ENCODE measurements around the gene SERINC2.

SERINC2 gene

GRCh38 chr1:31387612-31388011, 25.4 kb upstream of the SERINC2 start:
- no peaks in the 10 kb centered on the region; the same call in 1 of the 2 replicates for H3K27me3 ChIP-seq (ENCODE audit: control insufficient read depth, insufficient read depth, low read length)
- H3K9me3 ChIP-seq (ENCODE audit: control insufficient read depth, insufficient read depth, low read depth, low read length), result no peaks in the 10 kb centered on the region
- H3K4me3 ChIP-seq (ENCODE audit: low read depth, low read length), result no peak overlapping the region
- no peak overlapping the region for H3K27ac ChIP-seq (ENCODE audit: low read depth, low read length)
- H3K4me1 ChIP-seq (ENCODE audit: control insufficient read depth, insufficient read depth, low read length), result peaks cover 8% of the 10 kb centered on the region
- H3K36me3 ChIP-seq (ENCODE audit: control insufficient read depth, insufficient read depth, low read length), result no peaks in the 10 kb centered on the region
- no peak overlapping the region for H3K9ac ChIP-seq (ENCODE audit: low read length)

GRCh38 chr1:31389616-31390015, 23.4 kb upstream of the SERINC2 start:
- H3K36me3 ChIP-seq (ENCODE audit: control insufficient read depth, insufficient read depth, low read length), result no peaks in the 10 kb centered on the region
- H3K4me1 ChIP-seq (ENCODE audit: control insufficient read depth, insufficient read depth, low read length), result peaks cover 12% of the 10 kb centered on the region
- H3K4me3 ChIP-seq (ENCODE audit: low read depth, low read length), result no peak overlapping the region
- no peak overlapping the region for H3K27ac ChIP-seq (ENCODE audit: low read depth, low read length)
- H3K27me3 ChIP-seq (ENCODE audit: control insufficient read depth, insufficient read depth, low read length), result no peaks in the 10 kb centered on the region
- H3K9ac ChIP-seq (ENCODE audit: low read length), result no peak overlapping the region
- H3K9me3 ChIP-seq (ENCODE audit: control insufficient read depth, insufficient read depth, low read depth, low read length), result no peaks in the 10 kb centered on the region

GRCh38 chr1:31390071-31390470, 22.9 kb upstream of the SERINC2 start:
- Histone ChIP-seq H3K4me1 (ENCODE audit: control insufficient read depth, insufficient read depth, low read length) (peaks cover 12% of the 10 kb centered on the region), H3K9ac (ENCODE audit: low read length) (no peak overlapping the region), H3K36me3 (ENCODE audit: control insufficient read depth, insufficient read depth, low read length) (no peaks in the 10 kb centered on the region), H3K9me3 (ENCODE audit: control insufficient read depth, insufficient read depth, low read depth, low read length) (no peaks in the 10 kb centered on the region), H3K27me3 (ENCODE audit: control insufficient read depth, insufficient read depth, low read length) (no peaks in the 10 kb centered on the region), H3K4me3 (ENCODE audit: low read depth, low read length) (no peak overlapping the region), H3K27ac (ENCODE audit: low read depth, low read length) (no peak overlapping the region)

GRCh38 chr1:31393463-31393862, 19.6 kb upstream of the SERINC2 start:
- Histone ChIP-seq H3K4me3 (ENCODE audit: low read depth, low read length) (no peak overlapping the region), H3K9ac (ENCODE audit: low read length) (no peak overlapping the region), H3K27ac (ENCODE audit: low read depth, low read length) (no peak overlapping the region), H3K27me3 (ENCODE audit: control insufficient read depth, insufficient read depth, low read length) (peaks cover 3% of the 10 kb centered on the region; the same call in 1 of the 2 replicates), H3K4me1 (ENCODE audit: control insufficient read depth, insufficient read depth, low read length) (peaks cover 12% of the 10 kb centered on the region), H3K9me3 (ENCODE audit: control insufficient read depth, insufficient read depth, low read depth, low read length) (no peaks in the 10 kb centered on the region), H3K36me3 (ENCODE audit: control insufficient read depth, insufficient read depth, low read length) (no peaks in the 10 kb centered on the region)

GRCh38 chr1:31394584-31395193, 18.3 kb upstream of the SERINC2 start:
- Histone ChIP-seq H3K4me3 (ENCODE audit: low read depth, low read length) (peak overlapping the region; percentile 46), H3K27ac (ENCODE audit: low read depth, low read length) (no peak overlapping the region), H3K4me1 (ENCODE audit: control insufficient read depth, insufficient read depth, low read length) (peaks cover 12% of the 10 kb centered on the region), H3K9ac (ENCODE audit: low read length) (peak overlapping the region; percentile 7), H3K27me3 (ENCODE audit: control insufficient read depth, insufficient read depth, low read length) (peaks cover 3% of the 10 kb centered on the region; the same call in 1 of the 2 replicates), H3K9me3 (ENCODE audit: control insufficient read depth, insufficient read depth, low read depth, low read length) (no peaks in the 10 kb centered on the region), H3K36me3 (ENCODE audit: control insufficient read depth, insufficient read depth, low read length) (no peaks in the 10 kb centered on the region)

GRCh38 chr1:31396633-31397351, 16.2 kb upstream of the SERINC2 start:
- Histone ChIP-seq H3K4me1 (ENCODE audit: control insufficient read depth, insufficient read depth, low read length) (peaks cover 4% of the 10 kb centered on the region), H3K36me3 (ENCODE audit: control insufficient read depth, insufficient read depth, low read length) (no peaks in the 10 kb centered on the region), H3K4me3 (ENCODE audit: low read depth, low read length) (no peak overlapping the region), H3K9ac (ENCODE audit: low read length) (no peak overlapping the region), H3K27me3 (ENCODE audit: control insufficient read depth, insufficient read depth, low read length) (peaks cover 3% of the 10 kb centered on the region; the same call in 1 of the 2 replicates), H3K27ac (ENCODE audit: low read depth, low read length) (no peak overlapping the region), H3K9me3 (ENCODE audit: control insufficient read depth, insufficient read depth, low read depth, low read length) (no peaks in the 10 kb centered on the region)

- no peak overlapping the region for H3K27ac ChIP-seq (ENCODE audit: low read depth, low read length)
- no peak overlapping the region for H3K4me3 ChIP-seq (ENCODE audit: low read depth, low read length)
- H3K4me1 ChIP-seq (ENCODE audit: control insufficient read depth, insufficient read depth, low read length), result peaks cover 4% of the 10 kb centered on the region
- no peaks in the 10 kb centered on the region for H3K36me3 ChIP-seq (ENCODE audit: control insufficient read depth, insufficient read depth, low read length)
- H3K9me3 ChIP-seq (ENCODE audit: control insufficient read depth, insufficient read depth, low read depth, low read length), result no peaks in the 10 kb centered on the region
- H3K9ac ChIP-seq (ENCODE audit: low read length), result no peak overlapping the region
- H3K27me3 ChIP-seq (ENCODE audit: control insufficient read depth, insufficient read depth, low read length), result peaks cover 3% of the 10 kb centered on the region; the same call in 1 of the 2 replicates
Measured at GRCh38 chr1:31397360-31398095, 15.5 kb upstream of the SERINC2 start.

GRCh38 chr1:31398246-31398645, 14.8 kb upstream of the SERINC2 start:
- Histone ChIP-seq H3K9me3 (ENCODE audit: control insufficient read depth, insufficient read depth, low read depth, low read length) (no peaks in the 10 kb centered on the region), H3K4me3 (ENCODE audit: low read depth, low read length) (no peak overlapping the region), H3K36me3 (ENCODE audit: control insufficient read depth, insufficient read depth, low read length) (no peaks in the 10 kb centered on the region), H3K27ac (ENCODE audit: low read depth, low read length) (no peak overlapping the region), H3K4me1 (ENCODE audit: control insufficient read depth, insufficient read depth, low read length) (peaks cover 4% of the 10 kb centered on the region), H3K27me3 (ENCODE audit: control insufficient read depth, insufficient read depth, low read length) (peaks cover 3% of the 10 kb centered on the region; the same call in 1 of the 2 replicates), H3K9ac (ENCODE audit: low read length) (no peak overlapping the region)

- Histone ChIP-seq H3K4me3 (ENCODE audit: low read depth, low read length) (no peak overlapping the region), H3K27me3 (ENCODE audit: control insufficient read depth, insufficient read depth, low read length) (peaks cover 3% of the 10 kb centered on the region; the same call in 1 of the 2 replicates), H3K4me1 (ENCODE audit: control insufficient read depth, insufficient read depth, low read length) (no peaks in the 10 kb centered on the region), H3K9ac (ENCODE audit: low read length) (no peak overlapping the region), H3K36me3 (ENCODE audit: control insufficient read depth, insufficient read depth, low read length) (no peaks in the 10 kb centered on the region), H3K9me3 (ENCODE audit: control insufficient read depth, insufficient read depth, low read depth, low read length) (no peaks in the 10 kb centered on the region), H3K27ac (ENCODE audit: low read depth, low read length) (no peak overlapping the region)
Measured at GRCh38 chr1:31399976-31400375, 13.0 kb upstream of the SERINC2 start.

- H3K36me3 ChIP-seq (ENCODE audit: control insufficient read depth, insufficient read depth, low read length), result no peaks in the 10 kb centered on the region
- no peaks in the 10 kb centered on the region for H3K4me1 ChIP-seq (ENCODE audit: control insufficient read depth, insufficient read depth, low read length)
- H3K4me3 ChIP-seq (ENCODE audit: low read depth, low read length), result no peak overlapping the region
- H3K27me3 ChIP-seq (ENCODE audit: control insufficient read depth, insufficient read depth, low read length), result peaks cover 3% of the 10 kb centered on the region; the same call in 1 of the 2 replicates
- no peaks in the 10 kb centered on the region for H3K9me3 ChIP-seq (ENCODE audit: control insufficient read depth, insufficient read depth, low read depth, low read length)
- H3K9ac ChIP-seq (ENCODE audit: low read length), result no peak overlapping the region
- H3K27ac ChIP-seq (ENCODE audit: low read depth, low read length), result no peak overlapping the region
Measured at GRCh38 chr1:31400393-31400792, 12.6 kb upstream of the SERINC2 start.

GRCh38 chr1:31401241-31401640, 11.8 kb upstream of the SERINC2 start:
- no peak overlapping the region for H3K9ac ChIP-seq (ENCODE audit: low read length)
- H3K27me3 ChIP-seq (ENCODE audit: control insufficient read depth, insufficient read depth, low read length), result no peaks in the 10 kb centered on the region
- H3K36me3 ChIP-seq (ENCODE audit: control insufficient read depth, insufficient read depth, low read length), result no peaks in the 10 kb centered on the region
- H3K4me1 ChIP-seq (ENCODE audit: control insufficient read depth, insufficient read depth, low read length), result no peaks in the 10 kb centered on the region
- H3K4me3 ChIP-seq (ENCODE audit: low read depth, low read length), result no peak overlapping the region
- H3K27ac ChIP-seq (ENCODE audit: low read depth, low read length), result no peak overlapping the region
- no peaks in the 10 kb centered on the region for H3K9me3 ChIP-seq (ENCODE audit: control insufficient read depth, insufficient read depth, low read depth, low read length)
